Tibial nerve (tissue), 3 donors: Measurements from ENCODE around the gene OTUD5.

Source experiments
- POLR2A ChIP-seq, 2 donors: fragments of 450-650 bp; IDR thresholded peaks; one replicate each; pipeline ENCODE4 v1.6.1; 2017; ENCODE audit warnings: antibody characterized with exemption in 2 of 2, mild to moderate bottlenecking in 2 of 2, moderate library complexity in 2 of 2
- TF ChIP-seq, protein P1 (sequence below), 5 experiments: fragments of 200-600 bp in 3 of 5; fragments of 450-650 bp in 2 of 5; sonication (generic) in 3 of 5; IDR thresholded peaks; one replicate each; pipeline ENCODE4 v1.5.1; 2016 to 2019; ENCODE audit warnings: antibody characterized with exemption in 5 of 5, mild to moderate bottlenecking in 3 of 5, moderate library complexity in 2 of 5

DNA sequence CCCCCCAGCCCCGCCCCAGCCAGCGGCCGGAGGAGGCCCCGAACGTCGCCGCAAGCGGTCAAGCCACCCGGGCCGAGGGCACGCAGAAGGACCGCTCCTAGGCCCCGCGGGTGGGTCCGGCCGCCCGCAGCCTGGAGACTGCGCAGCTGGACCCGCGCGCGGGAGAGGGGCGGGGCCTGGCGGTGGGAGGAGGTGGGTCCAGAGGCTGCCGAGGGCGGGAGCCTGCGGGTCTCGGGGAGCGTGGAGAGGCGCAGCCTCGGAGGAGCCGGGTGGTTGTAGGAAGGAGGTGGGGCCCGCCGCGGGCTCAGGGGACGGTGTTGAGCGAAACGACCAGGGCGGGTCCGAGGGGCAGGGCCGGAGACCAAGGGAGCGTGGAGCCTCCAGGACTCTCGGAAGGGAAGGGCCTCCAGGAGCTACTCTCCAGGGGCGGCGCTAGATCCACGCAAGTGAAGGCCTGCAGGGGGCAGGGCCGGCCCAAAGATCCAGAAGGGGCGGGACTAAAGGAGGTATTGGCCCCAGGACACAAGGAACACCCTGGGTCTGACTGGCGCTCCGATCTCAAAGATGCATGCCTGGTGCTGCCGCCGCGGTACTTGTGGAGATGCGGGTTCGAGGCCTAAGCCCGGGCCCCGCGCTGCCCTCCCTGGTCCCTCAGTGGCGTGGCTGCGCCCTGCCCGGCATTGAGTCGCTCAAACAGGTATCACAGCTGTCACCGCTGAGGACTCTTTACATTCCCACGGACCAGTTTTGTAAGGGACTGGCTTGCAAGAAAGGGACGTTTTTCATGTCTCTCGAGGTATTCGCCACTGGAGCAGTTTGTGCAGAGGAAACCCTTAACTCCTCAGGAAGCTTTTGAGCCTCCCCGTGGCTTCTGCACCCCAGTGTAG lies 65.8 kb downstream of the OTUD5 start:
- peak in 1 of 2 donors; percentile 54 for TF ChIP-seq POLR2A (IDR thresholded peaks at IDR 0.05)
- TF ChIP-seq, protein P1, sequence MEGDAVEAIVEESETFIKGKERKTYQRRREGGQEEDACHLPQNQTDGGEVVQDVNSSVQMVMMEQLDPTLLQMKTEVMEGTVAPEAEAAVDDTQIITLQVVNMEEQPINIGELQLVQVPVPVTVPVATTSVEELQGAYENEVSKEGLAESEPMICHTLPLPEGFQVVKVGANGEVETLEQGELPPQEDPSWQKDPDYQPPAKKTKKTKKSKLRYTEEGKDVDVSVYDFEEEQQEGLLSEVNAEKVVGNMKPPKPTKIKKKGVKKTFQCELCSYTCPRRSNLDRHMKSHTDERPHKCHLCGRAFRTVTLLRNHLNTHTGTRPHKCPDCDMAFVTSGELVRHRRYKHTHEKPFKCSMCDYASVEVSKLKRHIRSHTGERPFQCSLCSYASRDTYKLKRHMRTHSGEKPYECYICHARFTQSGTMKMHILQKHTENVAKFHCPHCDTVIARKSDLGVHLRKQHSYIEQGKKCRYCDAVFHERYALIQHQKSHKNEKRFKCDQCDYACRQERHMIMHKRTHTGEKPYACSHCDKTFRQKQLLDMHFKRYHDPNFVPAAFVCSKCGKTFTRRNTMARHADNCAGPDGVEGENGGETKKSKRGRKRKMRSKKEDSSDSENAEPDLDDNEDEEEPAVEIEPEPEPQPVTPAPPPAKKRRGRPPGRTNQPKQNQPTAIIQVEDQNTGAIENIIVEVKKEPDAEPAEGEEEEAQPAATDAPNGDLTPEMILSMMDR (IDR thresholded peaks at IDR 0.05) = peak; percentile 36 to 72 (median 49)
